ENCODE results near the gene BUB1B.
"Not testable (repeated sequence)": the region's sequence is repeated elsewhere in the genome, so short reads cannot be mapped to it uniquely, and the experiment has no call there.

The BUB1B gene

DNA sequence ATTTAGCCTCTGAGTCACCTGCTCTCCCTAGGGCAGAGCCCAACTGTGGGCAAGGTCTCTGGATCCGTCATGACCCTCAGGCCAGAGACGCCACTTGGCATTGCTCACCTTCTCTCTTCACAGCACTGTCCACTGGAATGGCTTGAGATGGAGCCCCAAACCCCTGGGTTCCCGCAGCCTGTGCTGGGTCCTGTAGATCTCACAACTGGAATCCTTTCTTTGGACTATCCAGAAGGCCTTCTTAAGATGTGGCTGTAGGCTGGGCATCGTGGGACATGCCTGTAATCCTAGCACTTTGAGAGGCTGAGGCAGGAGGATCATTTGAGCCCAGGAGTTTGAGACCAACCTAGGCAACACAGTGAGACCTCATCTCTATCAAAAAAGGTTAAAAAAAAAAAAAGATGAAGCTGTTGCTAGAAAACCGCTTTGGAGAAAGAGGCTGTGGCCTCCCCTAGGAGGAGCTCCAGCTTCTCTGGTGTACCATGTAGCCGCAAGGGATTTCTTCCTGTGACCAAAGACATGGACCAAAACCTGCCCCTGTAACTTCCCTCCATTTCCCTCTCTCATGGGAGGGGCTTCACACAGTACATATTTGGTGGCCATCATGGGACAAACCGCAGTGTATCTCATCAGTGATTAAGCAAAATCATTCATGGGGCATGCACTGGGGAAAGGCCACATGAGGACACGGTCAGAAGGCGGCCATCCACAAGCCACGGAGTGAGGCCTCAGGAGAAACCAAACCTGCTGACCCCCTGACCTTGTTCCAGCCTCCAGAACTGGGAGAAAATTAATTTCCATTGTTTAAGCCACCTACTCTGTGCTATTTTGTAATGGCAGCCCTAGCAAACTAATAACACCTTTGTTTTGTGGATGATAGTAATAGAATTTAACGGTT, 23.3 kb upstream of the BUB1B start:
- peak; percentile 34 for DNase-seq (ENCODE audit: low spot score)

DNA sequence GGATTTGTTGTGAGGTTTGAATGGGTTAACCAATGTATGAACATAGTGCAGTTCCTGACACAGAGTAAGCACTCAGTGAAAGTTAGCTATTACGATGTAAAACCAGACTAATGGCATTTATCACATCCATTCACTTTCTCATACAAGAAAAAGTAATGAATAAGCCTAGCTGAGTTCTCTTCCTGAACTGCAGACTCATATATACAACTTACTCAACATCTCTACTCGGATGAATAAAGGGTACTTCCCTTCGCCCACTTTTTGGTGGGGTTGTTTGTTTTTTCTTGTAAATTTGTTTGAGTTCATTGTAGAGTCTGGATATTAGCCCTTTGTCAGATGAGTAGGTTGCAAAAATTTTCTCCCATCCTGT, 22.7 kb upstream of the BUB1B start:
- not testable (repeated sequence) for DNase-seq (ENCODE audit: low spot score)

DNA sequence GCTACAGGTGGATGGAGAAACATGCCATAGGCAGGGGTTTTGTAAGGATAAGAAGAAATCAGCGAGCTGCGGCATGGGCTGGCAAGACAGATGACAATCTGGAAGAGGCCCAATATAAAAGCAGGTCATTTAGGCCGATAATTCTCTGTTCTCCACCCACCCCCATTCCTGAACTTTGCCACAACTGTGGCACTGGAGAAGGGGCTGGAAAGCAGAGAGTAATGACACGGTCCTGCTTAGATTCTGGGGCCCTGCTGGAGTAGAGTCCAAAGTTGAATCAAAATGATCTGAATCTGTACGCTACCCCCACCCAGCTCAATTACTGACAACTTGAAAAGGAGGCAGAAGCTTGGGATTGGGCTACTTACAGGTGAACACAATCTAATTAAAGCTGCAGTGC, 18.4 kb upstream of the BUB1B start:
- DNase-seq (ENCODE audit: low spot score), result peak; percentile 18

DNA sequence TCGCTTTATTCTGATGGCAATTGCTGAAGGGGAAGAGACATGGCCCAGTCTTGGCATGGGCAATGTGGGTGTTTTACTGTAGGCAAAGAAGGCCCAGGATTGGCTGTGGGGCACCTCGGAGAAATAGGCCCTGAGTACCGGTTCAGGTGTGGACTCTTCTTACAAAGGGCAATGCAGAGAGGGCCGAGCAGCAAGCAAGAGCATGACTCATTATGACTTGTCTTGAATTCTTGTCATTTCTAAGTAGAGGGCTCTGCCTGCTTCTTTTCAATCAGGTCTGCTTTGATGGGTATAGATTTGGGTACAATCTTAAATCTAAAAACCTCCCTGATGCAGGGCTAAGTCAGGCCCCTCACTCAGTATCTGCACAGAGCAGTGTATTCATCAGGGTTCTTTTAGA, 14.8 kb upstream of the BUB1B start:
- peak; percentile 20 for DNase-seq (ENCODE audit: low spot score)

DNA sequence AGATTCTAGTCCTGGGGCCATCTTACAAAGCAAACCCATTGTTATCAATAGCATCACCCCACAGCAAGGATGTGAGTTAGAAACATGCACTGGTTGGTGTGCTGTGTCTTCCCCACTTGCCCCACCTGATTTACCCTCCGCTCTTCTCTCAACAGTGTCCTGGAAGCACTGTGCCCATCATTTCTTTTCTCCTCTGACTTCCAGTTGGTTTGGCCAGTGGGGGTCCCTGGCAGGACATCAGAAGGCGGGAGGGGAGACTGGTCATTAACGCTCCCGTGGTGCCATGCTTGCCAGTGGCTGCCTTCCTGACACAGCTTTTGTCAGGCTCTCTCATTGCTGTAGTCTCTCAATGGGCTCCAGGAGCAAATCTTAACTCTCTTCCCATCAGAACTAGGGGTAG, 11.5 kb upstream of the BUB1B start:
- DNase-seq (ENCODE audit: low spot score), result no peak

DNA sequence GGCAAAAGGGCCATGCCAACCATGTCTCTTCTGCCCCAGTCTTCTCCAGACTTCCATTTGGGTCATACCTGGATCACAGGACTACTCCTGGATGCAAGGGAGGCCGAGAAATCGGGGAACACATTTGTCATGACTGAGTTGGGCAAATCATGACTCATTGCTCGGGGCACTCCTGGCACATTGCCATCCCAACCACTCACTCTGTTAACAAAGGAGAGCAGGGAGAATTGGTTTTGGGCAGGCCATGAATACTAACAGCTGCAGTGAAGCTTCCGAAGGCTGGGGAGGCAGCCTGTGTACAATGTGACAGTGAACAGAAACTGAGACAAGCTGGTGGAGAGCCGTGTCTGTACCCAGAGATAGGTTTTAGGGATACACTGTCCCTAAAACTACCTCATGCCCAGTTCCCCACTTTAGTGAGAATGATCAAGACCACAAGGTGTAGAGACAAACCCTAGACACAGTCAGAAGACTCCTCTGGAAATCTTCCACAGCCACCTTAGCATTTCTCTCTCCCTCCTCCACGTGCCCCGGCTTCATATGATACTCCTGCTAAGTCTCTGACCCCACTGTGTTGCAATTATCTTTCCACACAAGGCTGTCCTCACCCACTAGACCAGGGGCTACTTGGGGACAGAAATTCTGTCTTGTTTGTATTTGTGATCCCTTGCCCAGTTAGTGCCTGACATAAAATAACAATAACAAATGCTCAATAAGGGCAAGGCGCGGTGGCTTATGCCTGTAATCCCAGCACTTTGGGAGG, 10.5 kb upstream of the BUB1B start:
- DNase-seq (ENCODE audit: low spot score), result no peak

DNA sequence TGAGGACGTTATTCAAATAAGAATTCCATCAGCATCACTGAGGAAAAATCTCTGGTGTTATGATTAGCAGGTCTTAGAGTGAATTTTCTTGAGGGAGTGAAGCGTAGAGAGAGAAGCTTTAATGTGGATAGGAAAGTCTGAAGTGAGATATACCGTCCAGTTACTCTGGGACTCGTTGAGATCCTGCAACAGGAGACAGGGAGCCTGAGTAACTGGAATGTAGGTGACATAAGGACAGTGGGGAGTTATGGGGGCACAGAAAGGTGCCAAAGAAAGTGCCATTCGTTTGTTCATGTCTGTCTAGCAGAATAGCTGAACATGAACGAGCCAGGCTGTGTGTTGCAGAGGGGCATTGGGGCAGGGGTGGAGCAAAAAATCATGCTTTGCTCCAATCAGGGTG, 9.4 kb upstream of the BUB1B start:
- DNase-seq (ENCODE audit: low spot score), result no peak

DNA sequence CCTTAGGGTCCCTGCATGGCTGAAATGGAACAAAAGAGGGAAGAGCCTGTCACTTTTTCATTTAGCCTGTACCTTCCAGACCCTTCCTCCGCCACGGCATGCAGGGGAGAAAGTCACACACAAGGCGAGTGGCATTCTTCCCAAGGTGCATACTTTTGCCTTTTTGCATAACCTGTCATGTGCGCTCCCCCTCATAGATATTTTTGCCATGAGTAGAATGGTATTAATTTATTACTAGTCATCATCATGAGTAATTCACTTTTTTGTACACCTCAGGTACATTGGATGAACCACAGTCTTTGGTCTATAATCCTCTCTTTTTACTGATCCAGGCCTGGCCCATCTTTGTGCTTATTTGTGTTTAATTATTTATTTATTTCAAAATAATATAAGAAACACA, 8.9 kb upstream of the BUB1B start:
- DNase-seq (ENCODE audit: low spot score), result no peak

DNA sequence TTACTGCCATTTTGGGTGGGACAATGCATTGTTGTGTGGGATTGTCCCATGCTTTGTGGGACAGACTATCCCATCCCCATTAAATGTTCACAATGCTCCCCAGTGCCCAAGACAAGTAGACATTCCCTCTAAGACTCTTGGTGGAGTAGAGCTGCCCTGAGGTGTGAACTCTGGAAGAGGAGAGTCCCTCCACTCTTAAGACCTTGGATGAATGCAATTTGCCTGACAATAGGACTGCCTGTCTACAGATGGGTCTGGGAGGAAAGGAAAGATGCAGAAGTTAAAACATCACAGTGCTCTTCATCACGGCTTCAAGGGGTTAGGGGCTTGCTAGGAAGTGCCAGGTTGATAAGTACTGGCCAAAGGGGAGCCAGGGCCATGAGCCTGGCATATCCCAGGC, 6.0 kb upstream of the BUB1B start:
- DNase-seq (ENCODE audit: low spot score), result not testable (repeated sequence)

DNA sequence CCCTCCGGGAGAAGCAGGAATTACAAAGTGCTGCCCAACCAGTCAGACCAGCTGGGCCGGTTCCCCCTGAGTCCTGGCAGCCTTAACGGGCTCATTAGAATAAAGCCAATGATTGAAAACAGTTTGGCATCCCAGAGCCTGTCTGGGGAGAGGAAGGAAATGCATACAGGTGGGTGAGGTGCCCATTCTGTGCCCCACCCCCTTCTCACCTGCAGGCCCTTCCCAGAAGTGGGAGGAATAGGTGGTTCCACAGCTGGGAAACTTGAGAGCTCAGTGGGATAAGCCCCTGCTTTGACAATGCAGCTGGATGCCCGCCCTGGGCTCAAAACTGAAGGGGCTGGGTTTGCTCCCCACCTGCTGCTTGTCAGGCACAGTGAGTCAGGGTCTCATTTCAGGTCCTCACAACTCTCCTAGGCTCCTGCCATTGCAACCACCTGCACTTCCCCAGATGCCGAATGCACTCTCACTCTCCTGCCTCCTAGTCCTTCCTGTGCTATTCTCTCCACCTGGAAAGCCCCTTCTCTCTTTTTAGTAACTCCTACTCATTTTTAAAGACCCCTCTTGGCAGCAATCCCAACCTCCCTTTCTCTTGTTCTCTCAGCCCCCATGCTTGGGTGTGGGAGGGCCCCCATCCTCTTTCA, 5.5 kb upstream of the BUB1B start:
- no peak for DNase-seq (ENCODE audit: low spot score)

DNA sequence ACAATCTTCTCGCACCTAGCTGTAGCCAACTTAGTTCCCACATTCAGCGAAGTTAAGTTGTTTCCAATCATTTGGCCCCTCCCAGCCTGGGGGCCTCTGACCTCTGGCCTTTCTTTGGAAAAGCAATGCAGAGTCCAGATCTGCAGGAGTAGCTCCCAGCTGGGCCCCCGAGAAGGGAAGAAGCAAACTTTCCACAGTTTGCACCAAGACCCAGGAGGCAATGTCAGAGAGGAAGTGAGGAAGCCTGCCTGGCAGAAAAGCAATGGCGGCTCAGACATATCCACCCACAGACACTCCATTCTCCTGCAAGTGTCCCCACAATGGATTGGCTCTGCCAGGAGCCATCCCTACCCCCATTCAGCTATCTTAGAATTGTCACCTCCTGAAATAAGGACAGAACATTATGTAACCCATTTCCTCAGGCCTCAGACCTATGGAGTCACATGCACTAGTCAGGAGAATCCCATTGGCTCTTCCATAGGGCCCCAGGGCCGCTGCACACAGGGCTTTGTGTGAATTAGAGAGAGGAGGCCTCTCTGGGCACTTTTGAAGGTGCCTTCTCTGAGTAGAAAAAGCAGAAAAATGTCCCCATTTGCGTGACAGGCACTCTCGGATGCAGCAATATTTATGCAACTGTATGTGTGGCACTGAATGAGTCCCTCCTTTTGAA, 3.0 kb upstream of the BUB1B start:
- no peak for DNase-seq (ENCODE audit: low spot score)

DNA sequence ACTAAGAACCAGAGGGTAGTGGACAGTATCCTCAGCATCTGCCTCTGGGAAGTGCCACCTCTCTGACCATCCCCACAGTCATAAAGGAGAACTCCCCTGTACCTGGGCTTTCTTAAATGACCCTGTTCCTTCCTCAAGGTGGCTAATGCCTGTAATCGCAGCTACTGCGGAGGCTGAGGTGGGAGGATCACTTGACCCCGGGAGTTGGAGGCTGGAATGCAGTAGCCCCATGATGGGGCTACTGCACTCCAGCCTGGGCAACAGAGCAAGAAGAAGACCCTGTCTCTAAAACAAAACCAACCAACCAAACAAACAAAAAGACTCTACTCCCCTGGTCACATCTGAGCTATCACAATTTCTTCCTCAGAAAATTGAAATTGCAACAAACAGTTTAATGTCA, 848 bp upstream of the BUB1B start:
- no peak for DNase-seq (ENCODE audit: low spot score)

DNA sequence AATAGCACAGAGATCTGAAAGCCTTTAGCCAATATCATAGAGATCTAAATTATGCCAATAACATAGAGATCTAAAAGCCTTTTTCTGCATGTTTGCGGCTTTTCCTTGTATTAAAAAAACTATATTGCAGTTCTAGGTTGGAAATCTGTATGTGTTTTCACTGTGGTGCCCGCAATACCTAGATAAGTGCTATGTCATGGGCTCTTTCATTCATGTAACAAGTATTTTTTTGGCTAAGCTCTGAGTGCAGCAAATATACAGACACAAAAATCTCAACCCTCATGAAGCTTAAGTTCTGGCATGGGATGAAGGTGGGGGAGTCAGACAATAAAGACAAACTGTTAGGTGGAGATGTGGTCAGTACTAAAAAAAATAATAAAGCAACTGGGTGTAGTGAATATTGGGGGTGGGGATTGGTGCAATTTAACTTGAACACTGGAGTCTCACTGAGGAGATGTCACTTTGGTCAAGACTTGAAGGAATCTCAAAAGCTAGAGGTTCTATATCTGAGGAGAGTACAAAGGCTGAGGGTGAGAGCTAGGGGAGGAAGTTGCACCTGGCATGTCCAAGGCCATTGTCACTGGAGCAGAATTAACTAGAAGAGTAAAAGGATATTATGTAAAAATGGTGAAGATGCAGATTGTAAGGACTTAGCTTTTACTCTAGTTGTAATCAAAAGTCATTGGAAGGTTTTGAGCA, 973 bp downstream of the BUB1B start:
- DNase-seq (ENCODE audit: low spot score), result no peak

DNA sequence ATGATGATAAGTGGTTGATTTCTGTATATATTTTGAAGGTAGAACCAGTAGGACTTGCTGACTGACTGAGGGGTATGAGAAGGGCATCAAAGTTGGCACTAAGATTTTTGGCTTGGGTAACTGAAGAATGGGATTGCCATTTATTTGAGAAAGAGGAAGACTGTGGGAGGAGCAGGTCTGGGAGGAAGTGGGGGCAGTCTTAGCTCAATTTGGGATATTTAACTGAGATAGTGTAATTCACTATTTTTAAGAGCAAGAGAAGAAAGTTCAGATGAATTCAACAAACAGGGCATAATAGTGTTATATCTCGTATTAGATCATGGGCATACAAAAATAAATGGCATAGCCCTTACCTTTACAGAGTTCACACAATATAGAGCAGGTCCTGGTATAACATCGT, 1.7 kb downstream of the BUB1B start:
- DNase-seq (ENCODE audit: low spot score), result no peak

DNA sequence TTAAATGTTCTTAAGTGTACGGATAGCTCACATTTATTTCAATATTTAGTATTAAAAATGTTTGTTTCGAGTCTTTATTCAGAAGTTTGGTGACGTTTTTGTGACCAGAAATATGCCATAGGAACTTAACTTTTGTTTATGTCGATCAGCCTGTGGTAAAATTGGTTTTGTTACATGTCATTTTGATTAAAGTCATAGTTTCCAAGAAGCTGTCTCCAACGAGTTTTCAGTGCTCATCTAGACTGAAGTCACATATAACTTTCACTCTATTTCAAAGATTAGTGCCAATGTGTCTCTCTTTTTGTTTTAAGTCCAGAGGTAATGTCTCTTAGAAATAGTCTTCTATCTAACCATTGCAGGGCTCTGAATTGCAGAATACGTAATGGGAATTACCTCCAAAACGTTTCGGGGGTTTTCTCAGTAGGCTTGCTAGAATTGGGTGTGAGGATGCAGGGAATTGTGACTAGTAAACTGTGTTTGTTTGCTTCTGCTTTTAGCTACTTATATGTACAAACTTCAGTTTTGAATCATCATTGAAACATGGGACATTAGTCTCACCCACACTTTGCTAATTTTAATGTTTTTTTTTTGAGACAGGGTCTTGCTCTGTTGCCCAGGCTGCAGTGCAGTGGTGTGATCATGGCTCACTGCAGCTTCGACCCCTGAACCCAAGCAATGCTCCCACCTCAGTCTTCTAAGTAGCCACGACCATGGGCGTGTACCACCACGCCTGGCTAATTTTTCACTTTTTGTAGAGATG, 3.0 kb downstream of the BUB1B start:
- DNase-seq (ENCODE audit: low spot score), result no peak

DNA sequence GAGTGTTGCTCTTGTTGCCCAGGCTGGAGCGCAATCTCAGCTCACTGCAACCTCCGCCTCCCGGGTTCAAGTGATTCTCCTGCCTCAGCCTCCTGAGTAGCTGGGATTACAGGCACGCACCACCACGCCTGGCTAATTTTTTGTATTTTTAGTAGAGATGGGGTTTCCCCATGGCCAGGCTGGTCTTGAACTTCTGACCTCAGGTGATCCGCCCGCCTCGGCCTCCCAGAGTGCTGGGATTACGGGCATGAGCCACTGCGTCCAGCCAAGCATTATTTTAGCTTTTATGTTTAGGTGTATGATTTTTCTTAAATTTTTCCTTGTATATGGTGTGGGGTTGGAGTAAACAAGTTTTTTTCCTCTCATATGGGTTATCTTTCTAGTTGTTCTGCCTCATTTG, 6.5 kb downstream of the BUB1B start:
- DNase-seq (ENCODE audit: low spot score), result not testable (repeated sequence)

DNA sequence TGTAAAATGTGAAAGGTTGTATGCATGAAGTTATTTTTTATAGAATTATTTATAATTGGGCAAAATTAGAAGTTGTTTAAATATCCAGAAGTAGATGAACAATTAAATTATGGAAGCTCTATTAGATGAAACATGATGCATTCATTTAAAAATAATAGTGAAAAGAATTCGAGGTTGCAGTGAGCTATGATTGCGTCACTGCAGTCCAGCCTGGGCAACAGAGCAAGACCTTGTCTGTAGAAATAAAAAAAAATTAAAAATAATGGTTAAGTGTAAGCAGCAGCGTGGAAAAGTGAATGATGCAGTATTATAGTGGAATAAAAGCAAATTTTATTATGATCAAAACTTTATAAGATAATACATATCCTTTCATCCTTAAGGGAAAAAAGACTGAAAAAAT, 14.3 kb downstream of the BUB1B start:
- DNase-seq (ENCODE audit: low spot score), result no peak

DNA sequence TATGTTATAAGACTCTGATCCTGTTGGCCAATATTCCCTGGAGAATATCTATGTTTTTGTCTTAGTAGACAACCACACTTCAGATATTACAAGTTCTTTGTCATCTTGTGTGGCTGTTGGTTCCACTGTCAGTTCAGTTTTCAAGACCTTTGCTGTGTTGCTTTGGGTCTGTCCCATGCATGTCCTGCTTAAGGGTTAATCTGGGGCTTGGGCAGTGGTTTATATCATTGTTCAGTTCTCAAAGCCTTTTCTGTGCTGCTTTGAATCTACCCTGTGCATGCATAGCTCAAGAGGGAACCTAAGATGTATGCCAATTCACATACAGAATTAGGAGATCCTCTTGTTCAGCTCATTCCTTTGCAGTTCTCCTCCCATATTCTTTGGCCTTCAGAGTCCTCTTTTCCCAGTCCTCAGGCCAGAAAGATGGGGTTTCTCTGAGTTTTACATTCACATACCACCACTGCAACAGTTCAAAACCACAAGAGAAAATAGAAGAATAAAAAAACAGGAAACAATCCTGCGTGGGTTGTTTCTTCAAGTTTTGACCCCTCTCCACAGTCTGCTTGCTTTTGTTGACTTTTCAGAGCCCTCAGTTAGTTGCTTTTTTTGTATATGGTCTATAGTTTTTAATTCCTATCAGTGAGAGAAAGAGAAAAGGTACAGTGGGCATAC, 21.6 kb downstream of the BUB1B start:
- no peak for DNase-seq (ENCODE audit: low spot score)

DNA sequence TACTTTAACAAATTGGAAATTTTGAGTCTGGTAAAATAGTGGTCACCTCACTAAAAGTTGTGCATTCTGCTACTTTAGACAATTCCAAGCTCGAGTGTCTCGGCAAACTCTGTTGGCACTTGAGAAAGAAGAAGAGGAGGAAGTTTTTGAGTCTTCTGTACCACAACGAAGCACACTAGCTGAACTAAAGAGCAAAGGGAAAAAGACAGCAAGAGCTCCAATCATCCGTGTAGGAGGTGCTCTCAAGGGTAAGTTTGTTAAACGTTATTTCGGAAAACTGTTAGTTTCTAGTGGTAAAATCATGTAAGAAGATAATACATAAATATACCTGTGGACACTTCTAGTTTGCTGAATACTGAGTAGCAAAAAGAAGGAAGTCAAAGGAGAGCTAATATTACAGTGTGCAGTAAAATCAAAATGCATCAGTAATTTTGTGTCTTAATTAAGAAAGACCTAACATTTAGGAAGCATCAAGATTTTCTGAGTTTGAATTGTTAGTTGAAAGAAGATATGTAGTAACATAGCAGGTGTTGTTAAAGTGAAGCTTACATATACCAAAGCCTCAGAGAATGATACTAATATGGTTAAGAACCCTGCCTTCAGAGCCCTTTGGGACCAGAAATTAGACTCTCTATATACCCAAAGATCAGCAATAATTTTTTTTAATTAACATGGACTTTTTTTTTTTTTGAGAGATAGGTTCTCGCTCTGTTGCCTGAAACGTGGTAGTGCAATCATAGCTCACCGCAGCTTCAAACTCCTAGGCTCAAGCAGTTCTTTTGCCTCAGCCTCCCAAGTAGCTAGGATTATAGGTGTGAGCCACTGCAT, 23.0 kb downstream of the BUB1B start:
- DNase-seq (ENCODE audit: low spot score), result no peak

DNA sequence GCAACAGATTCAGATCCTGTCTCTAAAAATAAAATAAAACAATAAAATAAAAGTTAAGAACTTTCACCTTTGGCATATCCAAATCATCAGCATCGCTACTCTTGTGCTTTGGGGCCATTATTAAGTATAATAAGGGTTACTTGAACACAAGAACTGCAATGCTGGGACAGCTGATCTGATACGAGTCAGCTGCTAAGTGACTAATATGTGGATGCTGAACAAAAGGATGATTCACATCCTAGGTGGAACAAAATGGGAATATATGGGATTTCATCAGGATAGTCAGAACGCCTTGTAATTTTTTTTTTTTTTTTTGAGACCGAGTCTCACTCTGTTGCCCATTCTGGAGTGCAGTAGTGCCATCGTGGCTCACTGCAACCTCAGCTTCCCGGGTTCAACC, 29.7 kb downstream of the BUB1B start:
- no peak for DNase-seq (ENCODE audit: low spot score)

All from left forelimb (tissue), 1 donor.